ENCODE results near the gene KRTCAP2.
"Not testable (repeated sequence)": the region's sequence is repeated elsewhere in the genome, so short reads cannot be mapped to it uniquely, and the experiment has no call there.

The KRTCAP2 gene

GRCh38 chr1:155192346-155193274 is 19.5 kb upstream of the KRTCAP2 start:
- Mint-ChIP-seq H3K36me3 (no peaks in the 10 kb centered on the region), H3K27ac (peak overlapping the region; percentile 82), H3K4me3 (peak overlapping the region; percentile 84)

GRCh38 chr1:155191904-155192303 is 18.8 kb upstream of the KRTCAP2 start:
- Mint-ChIP-seq H3K27ac (peak overlapping the region; percentile 82), H3K9me3 (no peaks in the 10 kb centered on the region), H3K27me3 (no peaks in the 10 kb centered on the region), H3K4me3 (no peak overlapping the region), H3K36me3 (no peaks in the 10 kb centered on the region), H3K4me1 (peaks cover 38% of the 10 kb centered on the region)
- no peak for ATAC-seq

More at GRCh38 chr1:155192346-155193274, 19.5 kb upstream of the KRTCAP2 start:
- Mint-ChIP-seq H3K9me3 (no peaks in the 10 kb centered on the region), H3K4me1 (peaks cover 34% of the 10 kb centered on the region), H3K27me3 (no peaks in the 10 kb centered on the region)
- no peak for ATAC-seq

- H3K4me3 Mint-ChIP-seq, H3K27ac Mint-ChIP-seq, ATAC-seq, H3K36me3 Mint-ChIP-seq, H3K9me3 Mint-ChIP-seq, H3K27me3 Mint-ChIP-seq: not testable (repeated sequence)
- H3K4me1 Mint-ChIP-seq: peaks cover 45% of the 10 kb centered on the region
Measured at GRCh38 chr1:155189926-155190325, 16.8 kb upstream of the KRTCAP2 start.

GRCh38 chr1:155188268-155188667 is 15.2 kb upstream of the KRTCAP2 start:
- no peaks in the 10 kb centered on the region for H3K36me3 Mint-ChIP-seq
- H3K27me3 Mint-ChIP-seq: no peaks in the 10 kb centered on the region
- no peaks in the 10 kb centered on the region for H3K9me3 Mint-ChIP-seq
- ATAC-seq: no peak
- peak overlapping the region; percentile 10 for H3K27ac Mint-ChIP-seq
- H3K4me3 Mint-ChIP-seq: no peak overlapping the region
- peaks cover 48% of the 10 kb centered on the region for H3K4me1 Mint-ChIP-seq

GRCh38 chr1:155187456-155187891 is 14.4 kb upstream of the KRTCAP2 start:
- no peak for ATAC-seq
- H3K27me3 Mint-ChIP-seq: no peaks in the 10 kb centered on the region

GRCh38 chr1:155186794-155187455 is 13.8 kb upstream of the KRTCAP2 start:
- no peak overlapping the region for H3K4me3 Mint-ChIP-seq
- H3K27me3 Mint-ChIP-seq: no peaks in the 10 kb centered on the region
- no peaks in the 10 kb centered on the region for H3K9me3 Mint-ChIP-seq
- H3K4me1 Mint-ChIP-seq: peaks cover 42% of the 10 kb centered on the region
- peak overlapping the region; percentile 91 for H3K27ac Mint-ChIP-seq
- no peak for ATAC-seq
- H3K36me3 Mint-ChIP-seq: no peaks in the 10 kb centered on the region

More at GRCh38 chr1:155187456-155187891, 14.4 kb upstream of the KRTCAP2 start:
- Mint-ChIP-seq H3K4me1 (peaks cover 44% of the 10 kb centered on the region), H3K36me3 (no peaks in the 10 kb centered on the region), H3K9me3 (no peaks in the 10 kb centered on the region), H3K4me3 (no peak overlapping the region), H3K27ac (peak overlapping the region; percentile 91)

GRCh38 chr1:155186067-155186793 is 13.1 kb upstream of the KRTCAP2 start:
- Mint-ChIP-seq H3K27me3 (no peaks in the 10 kb centered on the region), H3K36me3 (no peaks in the 10 kb centered on the region), H3K27ac (peak overlapping the region; percentile 91), H3K9me3 (no peaks in the 10 kb centered on the region), H3K4me3 (no peak overlapping the region), H3K4me1 (peaks cover 42% of the 10 kb centered on the region)
- ATAC-seq: no peak

GRCh38 chr1:155185783-155186066 is 12.6 kb upstream of the KRTCAP2 start:
- no peaks in the 10 kb centered on the region for H3K36me3 Mint-ChIP-seq

GRCh38 chr1:155184835-155185782 is 12.0 kb upstream of the KRTCAP2 start:
- peak overlapping the region; percentile 91 for H3K27ac Mint-ChIP-seq
- H3K36me3 Mint-ChIP-seq: no peaks in the 10 kb centered on the region
- peak; percentile 96 for ATAC-seq
- H3K4me1 Mint-ChIP-seq: peaks cover 42% of the 10 kb centered on the region
- no peaks in the 10 kb centered on the region for H3K27me3 Mint-ChIP-seq
- peak overlapping the region; percentile 5 for H3K4me3 Mint-ChIP-seq
- no peaks in the 10 kb centered on the region for H3K9me3 Mint-ChIP-seq

More at GRCh38 chr1:155185783-155186066, 12.6 kb upstream of the KRTCAP2 start:
- Mint-ChIP-seq H3K4me1 (peaks cover 42% of the 10 kb centered on the region), H3K4me3 (peak overlapping the region; percentile 5), H3K27ac (peak overlapping the region; percentile 91), H3K9me3 (no peaks in the 10 kb centered on the region), H3K27me3 (no peaks in the 10 kb centered on the region)
- no peak for ATAC-seq

GRCh38 chr1:155184351-155184811 is 11.3 kb upstream of the KRTCAP2 start:
- H3K27ac Mint-ChIP-seq: peak overlapping the region; percentile 91

GRCh38 chr1:155183775-155184221 is 10.7 kb upstream of the KRTCAP2 start:
- Mint-ChIP-seq H3K4me3 (no peak overlapping the region), H3K27ac (peak overlapping the region; percentile 91), H3K36me3 (peaks cover 10% of the 10 kb centered on the region), H3K27me3 (no peaks in the 10 kb centered on the region), H3K4me1 (peaks cover 42% of the 10 kb centered on the region), H3K9me3 (no peaks in the 10 kb centered on the region)
- ATAC-seq: no peak

More at GRCh38 chr1:155184351-155184811, 11.3 kb upstream of the KRTCAP2 start:
- no peak overlapping the region for H3K4me3 Mint-ChIP-seq
- no peaks in the 10 kb centered on the region for H3K27me3 Mint-ChIP-seq
- H3K4me1 Mint-ChIP-seq: peaks cover 42% of the 10 kb centered on the region
- ATAC-seq: no peak
- H3K9me3 Mint-ChIP-seq: no peaks in the 10 kb centered on the region
- peaks cover 4% of the 10 kb centered on the region for H3K36me3 Mint-ChIP-seq

- H3K27ac Mint-ChIP-seq: no peak overlapping the region
Measured at GRCh38 chr1:155182052-155182550, 9.0 kb upstream of the KRTCAP2 start.

GRCh38 chr1:155181371-155182051 is 8.4 kb upstream of the KRTCAP2 start:
- peaks cover 38% of the 10 kb centered on the region for H3K4me1 Mint-ChIP-seq
- no peaks in the 10 kb centered on the region for H3K9me3 Mint-ChIP-seq
- no peak overlapping the region for H3K27ac Mint-ChIP-seq
- ATAC-seq: no peak
- H3K27me3 Mint-ChIP-seq: no peaks in the 10 kb centered on the region
- peaks cover 13% of the 10 kb centered on the region for H3K36me3 Mint-ChIP-seq
- no peak overlapping the region for H3K4me3 Mint-ChIP-seq

More at GRCh38 chr1:155182052-155182550, 9.0 kb upstream of the KRTCAP2 start:
- Mint-ChIP-seq H3K9me3 (no peaks in the 10 kb centered on the region), H3K36me3 (peaks cover 13% of the 10 kb centered on the region), H3K4me3 (no peak overlapping the region), H3K4me1 (peaks cover 35% of the 10 kb centered on the region), H3K27me3 (no peaks in the 10 kb centered on the region)
- ATAC-seq: no peak
